Measurements from ENCODE around the gene TCTA.
A peak's percentile ranks its signal among the peaks of the same experiment; 100 is the strongest.

TCTA gene

GRCh38 chr3:49410846-49411534, 1.2 kb upstream of the TCTA start:
- DNase-seq: no peak

DNA sequence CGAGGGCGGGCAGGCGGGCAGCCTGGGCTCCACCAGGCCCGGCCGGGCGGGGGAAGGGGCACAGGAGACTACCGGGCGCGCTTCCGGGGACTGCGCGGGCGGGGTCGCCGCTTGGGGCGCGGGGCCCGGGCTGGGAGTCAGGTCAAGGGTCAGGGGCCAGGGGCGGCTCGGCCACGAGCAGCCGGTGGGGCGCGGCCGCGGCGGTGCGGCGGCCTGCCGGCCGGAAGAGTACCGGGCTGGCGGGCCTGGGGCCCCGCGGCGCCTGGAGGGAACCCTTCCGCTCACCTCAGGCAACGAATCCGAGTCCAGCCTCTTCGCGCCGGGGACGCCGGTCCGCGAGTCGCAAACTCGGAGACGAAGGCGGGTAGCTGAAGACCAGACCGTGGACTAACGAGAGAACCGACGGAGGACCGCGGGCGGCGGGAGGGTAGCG, 672 bp upstream of the TCTA start:
- no peak for DNase-seq

GRCh38 chr3:49412632-49413337, 562 bp downstream of the TCTA start:
- no peak for DNase-seq

- no peak for DNase-seq
These were observed 1.1 kb downstream of the TCTA start for GRCh38 chr3:49413338-49413734.

DNA sequence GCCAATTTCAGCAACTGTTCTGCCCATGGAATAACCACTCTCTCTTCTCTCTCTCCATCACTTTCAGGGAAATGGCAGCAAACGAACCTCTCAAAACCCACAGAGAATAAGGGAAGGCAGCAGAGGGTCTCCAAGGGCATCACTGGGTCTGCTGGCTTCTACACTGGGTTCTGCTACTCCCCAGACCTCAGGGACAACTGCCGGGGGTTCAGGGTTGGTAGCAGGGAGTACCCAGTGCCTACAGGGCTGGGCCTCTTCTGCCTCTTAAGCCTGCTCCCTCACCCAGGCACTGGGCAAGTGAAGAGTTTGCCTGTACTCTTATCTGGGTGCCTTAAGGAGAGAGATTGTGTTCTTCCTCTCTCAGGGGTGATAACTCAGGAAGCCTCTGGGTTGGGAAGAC, 2.5 kb downstream of the TCTA start:
- DNase-seq: no peak

GRCh38 chr3:49415931-49416601, 3.8 kb downstream of the TCTA start:
- DNase-seq: peak; percentile 67

DNA sequence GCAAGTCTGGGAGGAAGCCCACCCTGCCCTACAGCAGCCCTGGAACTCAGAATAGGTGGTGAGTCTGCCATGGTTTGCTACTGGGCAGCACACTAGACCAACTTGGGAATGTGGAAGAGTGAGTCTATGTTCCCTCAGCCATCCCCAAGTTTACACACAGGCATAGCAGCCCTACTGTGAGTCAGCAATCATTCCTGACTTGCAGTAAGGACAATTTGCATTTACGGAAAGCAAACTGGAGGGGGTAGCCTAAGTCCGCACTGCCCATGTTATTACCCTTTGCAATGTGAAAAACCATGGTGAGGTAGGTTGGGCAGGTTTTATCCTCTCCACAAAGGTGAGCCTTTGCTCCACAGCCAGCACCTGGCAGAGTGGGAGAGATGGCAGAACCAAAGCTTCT, 4.6 kb downstream of the TCTA start:
- no peak for DNase-seq

GRCh38 chr3:49417516-49418120, 5.4 kb downstream of the TCTA start:
- DNase-seq: no peak

DNA sequence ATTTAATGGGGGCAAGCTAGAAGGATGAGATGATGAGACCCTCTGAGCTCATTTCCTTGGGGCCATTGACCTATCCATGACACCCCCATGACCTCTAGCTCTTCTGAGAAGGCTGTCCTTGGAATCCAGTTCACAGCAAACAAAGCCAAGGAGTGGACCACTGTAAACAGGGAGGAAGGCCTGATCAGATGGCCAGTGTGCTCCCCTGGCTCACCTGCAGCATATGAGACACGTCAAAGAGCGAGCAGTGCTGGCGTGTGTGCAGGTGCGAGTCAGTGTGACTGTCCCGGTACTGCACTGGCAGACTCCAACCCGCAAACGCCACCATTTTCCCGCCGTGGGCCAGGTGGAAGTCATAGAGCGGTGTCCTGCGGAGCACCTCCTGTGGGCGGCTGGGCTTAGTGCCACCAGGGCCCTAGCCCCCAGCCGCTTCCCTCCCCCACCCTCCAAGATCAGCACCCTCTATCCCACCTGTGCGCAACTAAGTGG, 9.7 kb downstream of the TCTA start:
- no peak for DNase-seq

- no peak for DNase-seq
These were observed 10.4 kb downstream of the TCTA start, which contains the start of gene AMT for GRCh38 chr3:49422379-49423248. Gene AMT, minus strand, starts transcription at chr3:49422473. Its CDS starts 23 bp downstream, at chr3:49422450.

GRCh38 chr3:49424816-49425215, 12.6 kb downstream of the TCTA start:
- no peak for DNase-seq

GRCh38 chr3:49427586-49427985, 15.4 kb downstream of the TCTA start:
- DNase-seq: no peak

DNA sequence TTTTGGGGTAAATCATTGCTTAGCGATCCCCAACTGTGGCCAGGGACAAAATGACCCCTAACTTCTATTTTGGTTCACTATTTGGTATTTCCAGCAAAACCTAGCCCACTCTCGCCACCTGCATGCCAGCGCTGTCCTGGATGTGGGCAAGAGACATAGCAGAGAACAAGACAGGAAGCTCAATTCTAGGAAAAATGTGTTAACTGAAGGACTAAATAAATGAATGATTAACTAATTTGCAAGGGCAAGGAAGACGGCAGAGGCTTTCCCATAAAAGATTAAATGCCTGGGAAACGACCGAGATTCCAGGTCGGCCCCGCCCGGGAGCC, 16.5 kb downstream of the TCTA start:
- no peak for DNase-seq

GRCh38 chr3:49434731-49435130, 22.5 kb downstream of the TCTA start:
- DNase-seq: no peak

GRCh38 chr3:49445391-49445790, 33.2 kb downstream of the TCTA start:
- no peak for DNase-seq

- DNase-seq: no peak
These were observed 41.4 kb downstream of the TCTA start for GRCh38 chr3:49453621-49454020.

- DNase-seq: no peak
These were observed 42.2 kb downstream of the TCTA start for GRCh38 chr3:49454458-49454857.

DNA sequence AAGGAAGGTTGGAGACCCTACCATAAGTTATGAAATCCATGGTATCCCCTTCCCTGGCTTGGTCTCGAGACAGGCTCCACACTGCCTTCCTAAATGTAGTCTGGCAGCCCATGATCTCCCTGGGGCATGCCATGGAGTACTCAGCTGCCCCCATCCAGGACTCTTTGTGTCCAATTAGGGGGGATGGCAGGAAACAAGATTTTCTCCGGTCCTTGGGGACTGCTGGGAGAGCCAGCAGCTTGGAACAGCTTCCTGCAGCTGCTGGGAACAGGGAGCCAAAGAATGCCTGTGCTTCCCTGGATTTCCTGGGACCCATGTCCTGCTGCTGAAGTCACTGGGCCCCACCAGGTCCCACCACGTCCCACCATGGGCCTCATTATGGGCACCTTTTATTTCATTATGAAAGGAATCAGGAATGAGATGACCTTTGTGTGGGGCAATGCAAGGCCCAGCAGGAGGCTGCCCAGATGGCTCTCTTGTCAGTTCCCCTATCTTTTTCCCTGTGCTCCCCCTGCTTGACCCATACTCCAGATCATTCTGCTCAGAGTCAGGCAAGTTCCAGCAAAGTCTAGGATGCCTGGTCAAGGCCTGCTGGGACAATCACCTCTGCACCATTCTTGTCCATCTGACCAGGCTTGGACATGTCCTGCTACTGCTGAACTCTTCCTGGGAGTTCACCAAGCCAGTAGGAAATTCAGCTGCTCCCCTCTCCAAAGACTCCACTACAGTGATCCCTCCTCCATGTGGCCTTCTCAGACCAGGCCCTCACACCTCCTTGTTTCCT, 42.9 kb downstream of the TCTA start:
- no peak for DNase-seq

GRCh38 chr3:49456466-49456865, 44.2 kb downstream of the TCTA start:
- no peak for DNase-seq

- no peak for DNase-seq
These were observed 48.1 kb downstream of the TCTA start for GRCh38 chr3:49460188-49460890.

- no peak for DNase-seq
These were observed 48.7 kb downstream of the TCTA start for GRCh38 chr3:49460956-49461355.

Data from activated CD8-positive, alpha-beta memory T cell treated with anti-CD3 and anti-CD28 coated beads, Interleukin-2, amount 50 U/mL, for 48 hours (primary cell).